Germinal center (tissue), 1 donor: Measurements from ENCODE around the gene SCNN1A.

Experiments used
- DNase-seq: peaks from one replicate; pipeline ENCODE4 v3.0.0; 2012; ENCODE audit warnings: mixed read lengths, low spot score

The SCNN1A gene

DNA sequence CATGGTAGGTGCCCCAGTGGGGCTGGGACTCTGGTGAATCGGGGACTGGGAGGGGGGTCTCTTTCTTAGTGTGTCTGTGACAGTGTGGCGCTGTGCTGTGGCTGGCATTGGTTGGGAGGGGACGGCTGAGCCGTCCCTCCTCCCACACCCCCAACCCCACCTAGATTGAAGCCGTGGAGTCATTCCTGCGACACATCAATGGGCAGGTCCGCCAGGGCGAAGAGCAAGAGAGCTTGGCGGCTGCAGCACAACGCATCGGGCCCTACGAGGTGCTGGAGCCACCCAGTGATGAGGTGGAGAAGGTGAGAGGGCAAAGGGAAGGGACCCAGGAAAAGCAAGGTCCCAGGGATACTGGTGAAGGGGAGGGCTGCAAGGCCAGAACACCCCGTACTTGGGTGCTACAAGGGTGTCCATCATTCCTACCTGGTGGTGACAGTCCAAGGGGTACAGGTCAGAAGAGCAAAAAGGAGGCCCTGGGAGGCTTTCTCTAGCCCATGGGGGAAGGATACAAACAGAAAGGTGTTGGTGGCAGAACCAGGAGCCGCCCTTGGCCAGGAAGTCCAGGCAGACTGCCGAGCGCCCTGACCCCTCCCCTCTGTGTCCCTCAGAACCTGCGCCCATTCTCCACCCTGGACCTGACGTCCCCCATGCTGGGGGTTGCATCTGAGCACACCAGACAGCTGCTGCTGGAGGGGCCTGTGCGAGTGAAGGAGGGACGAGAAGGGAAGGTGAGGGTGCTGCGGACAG is 57.5 kb downstream of the SCNN1A start:
- DNase-seq: no peak

GRCh38 chr12:6316921-6317692 is 58.3 kb downstream of the SCNN1A start:
- no peak for DNase-seq

- DNase-seq: no peak
Observed at GRCh38 chr12:6315704-6316597, 59.4 kb downstream of the SCNN1A start.

DNA sequence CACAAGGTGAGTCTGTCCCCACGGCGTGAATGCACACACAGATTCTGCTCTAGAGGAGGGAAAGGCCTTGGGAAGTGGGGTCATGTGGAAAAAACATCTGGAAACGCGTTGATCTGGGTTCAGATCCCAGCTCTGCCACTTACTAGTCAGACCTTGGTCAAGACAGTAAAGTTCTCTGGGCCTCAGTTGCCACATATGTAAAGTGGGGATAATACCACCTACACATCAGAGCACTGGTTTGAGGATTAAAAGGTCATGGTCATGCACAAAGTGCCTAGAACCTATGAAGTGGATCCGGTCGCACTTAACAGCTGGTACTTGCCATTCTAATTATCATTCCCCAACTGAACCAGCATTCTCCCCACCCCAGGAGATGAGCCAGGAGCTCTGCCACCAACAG is 60.2 kb downstream of the SCNN1A start:
- DNase-seq: no peak

- no peak for DNase-seq
Observed at GRCh38 chr12:6314776-6315175, 60.6 kb downstream of the SCNN1A start.

GRCh38 chr12:6313326-6313940 is 61.9 kb downstream of the SCNN1A start:
- DNase-seq: no peak

GRCh38 chr12:6312529-6313325 is 62.6 kb downstream of the SCNN1A start:
- no peak for DNase-seq

- no peak for DNase-seq
Observed at GRCh38 chr12:6311822-6312528, 63.4 kb downstream of the SCNN1A start.

GRCh38 chr12:6310771-6311610 is 64.4 kb downstream of the SCNN1A start:
- no peak for DNase-seq

GRCh38 chr12:6307529-6307928 is 67.8 kb downstream of the SCNN1A start:
- no peak for DNase-seq

DNA sequence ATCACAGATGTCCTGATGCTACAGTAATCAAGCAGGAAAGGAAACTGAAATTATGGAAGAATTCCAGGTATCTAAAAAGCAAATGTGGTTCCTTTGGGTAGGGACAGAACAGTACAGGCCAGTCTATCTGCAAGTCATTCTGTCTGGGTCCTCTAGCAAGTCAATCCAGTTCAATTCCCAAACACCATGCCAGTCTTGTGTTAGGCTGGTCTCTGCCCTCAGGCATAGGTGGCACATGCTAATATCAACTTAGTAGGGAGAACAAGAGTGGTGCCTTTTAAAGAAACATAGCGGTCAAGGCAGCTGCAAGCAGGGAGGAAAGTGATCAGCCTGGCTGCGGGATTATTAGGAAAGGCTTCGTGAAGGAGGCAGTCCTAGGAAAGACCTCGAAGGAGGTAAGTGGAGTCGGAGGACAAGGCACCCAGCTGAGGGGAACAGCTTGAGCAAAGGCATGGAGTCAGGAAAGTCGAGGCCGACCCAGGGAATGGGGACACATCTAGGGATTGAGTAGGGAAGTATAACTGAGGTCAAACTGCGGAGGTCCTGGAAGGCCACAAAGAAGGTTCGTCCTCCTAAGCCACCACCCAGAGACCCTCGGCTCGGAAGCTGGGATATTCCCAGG is 68.7 kb downstream of the SCNN1A start:
- DNase-seq: no peak

- no peak for DNase-seq
Observed at GRCh38 chr12:6306151-6306550, 69.2 kb downstream of the SCNN1A start.

DNA sequence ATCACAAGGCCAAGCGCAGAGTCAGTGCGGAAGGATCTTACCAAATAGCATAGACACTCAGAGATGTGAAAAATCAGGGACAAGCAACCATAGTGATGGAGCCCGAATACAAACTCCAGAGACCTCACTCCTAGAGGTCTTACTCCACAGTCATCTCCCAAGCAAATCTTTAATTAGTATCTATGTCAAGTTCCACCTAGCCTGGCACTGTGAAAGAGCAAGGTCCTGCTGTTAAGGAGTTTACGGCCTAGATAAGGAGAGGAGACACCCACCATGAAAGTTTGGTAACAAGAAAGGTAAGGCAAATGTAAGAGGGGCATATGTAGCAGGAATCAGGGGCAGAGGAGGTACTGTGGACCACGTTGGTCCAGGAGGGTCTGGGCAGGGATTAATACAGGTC is 72.3 kb downstream of the SCNN1A start:
- DNase-seq: no peak

GRCh38 chr12:6302621-6303020 is 72.7 kb downstream of the SCNN1A start:
- DNase-seq: no peak

DNA sequence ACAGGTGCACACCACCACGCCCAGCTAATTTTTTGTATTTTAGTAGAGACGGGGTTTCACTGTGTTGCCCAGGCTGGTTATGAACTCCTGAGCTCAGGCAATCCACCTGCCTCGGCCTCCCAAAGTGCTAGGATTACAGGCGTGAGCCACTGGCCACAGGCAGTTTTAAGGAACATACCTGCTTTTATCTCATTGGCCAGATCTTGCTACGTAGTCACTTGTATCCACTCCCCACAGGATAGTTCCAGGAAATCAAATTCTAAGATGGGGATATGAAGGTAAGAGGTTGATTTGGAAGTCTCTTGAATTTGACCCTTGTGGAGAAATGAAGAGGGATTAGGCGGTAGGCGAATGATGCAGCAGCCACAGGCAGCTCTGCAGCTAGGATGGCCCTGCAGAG is 73.6 kb downstream of the SCNN1A start:
- no peak for DNase-seq

GRCh38 chr12:6297170-6297569 is 78.2 kb downstream of the SCNN1A start:
- no peak for DNase-seq
